Muscle of leg (tissue), 11 donors: ENCODE results near the gene NAXE. TPM values are rescaled to one million over a fixed set of nuclear protein-coding genes. Genes with fewer than 3 reads are reported as not detected.

Experiments
- DNase-seq: peaks from one replicate; pipeline ENCODE4 v3.0.0; 2013
- H3K27ac ChIP-seq: one replicate; pipeline ENCODE4 v1.5.1; 2013; ENCODE audit warnings: mild to moderate bottlenecking, low read length, control low read depth
- H3K27me3 ChIP-seq: one replicate; pipeline ENCODE4 v1.6.1; 2013; ENCODE audit warnings: low read length; ENCODE audit not compliant: control insufficient read depth, insufficient read depth
- H3K36me3 ChIP-seq: one replicate; pipeline ENCODE4 v1.6.1; 2013; ENCODE audit warnings: low read length; ENCODE audit not compliant: control insufficient read depth, insufficient read depth
- H3K4me1 ChIP-seq: one replicate; pipeline ENCODE4 v1.6.1; 2013; ENCODE audit warnings: low read length; ENCODE audit not compliant: control insufficient read depth, insufficient read depth
- H3K4me3 ChIP-seq: one replicate; pipeline ENCODE4 v1.5.1; 2013; ENCODE audit warnings: low read length, control low read depth
- H3K9me3 ChIP-seq: replicated peaks from 2 replicates; pipeline ENCODE4 v1.6.1; 2013; ENCODE audit warnings: low read depth, low read length; ENCODE audit not compliant: control insufficient read depth
- WGBS: methylation state at CpG from one replicate; pipeline ENCODE4 v1.1.5; 2013; ENCODE audit warnings: missing lambda C conversion rate; ENCODE audit not compliant: insufficient coverage; 5-methylcytosine and 5-hydroxymethylcytosine counted together
- polyA plus RNA-seq, 8 donors: library from polyadenylated mRNA; unstranded; fragments of 120-200 nt; gene quantifications; one replicate each; pipeline versions ENCODE4 v1.2.1 to v1.2.3, GENCODE V29; 2013; ENCODE audit warnings: inconsistent platforms in 1 of 8, low replicate concordance in 1 of 8; ENCODE audit not compliant: insufficient read length in 8 of 8, insufficient read depth in 1 of 8
- total RNA-seq: library from RNA; stranded (reverse); fragments of 120-200 nt; gene quantifications from one replicate; pipeline ENCODE4 v1.2.4, GENCODE V29; 2013

NAXE gene
- total and polyA plus RNA-seq, 9 donors: 24.9 to 36.0 (median 29.6) TPM

DNA sequence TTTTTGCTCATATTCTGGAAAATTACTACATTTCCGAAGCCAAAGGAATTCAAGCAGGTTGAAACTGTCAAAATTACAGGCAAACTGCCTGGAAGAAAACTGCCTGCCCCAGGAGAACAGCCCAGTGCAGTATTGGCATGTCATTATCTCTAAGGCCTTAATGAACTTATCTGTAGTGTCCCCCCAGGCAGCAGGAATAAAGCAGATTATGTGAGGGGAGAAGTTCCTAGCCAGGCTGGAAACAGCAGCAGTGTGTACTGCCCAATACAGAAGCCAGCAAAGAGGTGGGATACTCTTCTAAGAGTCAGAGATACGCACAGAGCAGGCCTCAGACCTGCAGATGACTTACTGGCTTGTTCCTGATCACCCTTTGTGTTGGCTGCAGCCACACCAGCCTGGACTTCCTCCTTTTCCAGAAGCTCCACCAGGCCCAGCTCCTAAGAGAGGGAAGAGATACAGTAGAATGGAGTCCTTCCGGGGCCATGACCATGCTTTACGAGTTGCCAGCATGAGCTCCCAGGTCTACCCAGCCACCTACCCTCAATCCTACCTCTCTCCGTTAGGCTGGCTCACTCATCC is 30.9 kb upstream of the NAXE start:
- H3K9me3 ChIP-seq: no peaks in the 10 kb centered on the region
- no peak overlapping the region for H3K27ac ChIP-seq
- DNase-seq: no peak
- H3K27me3 ChIP-seq: no peaks in the 10 kb centered on the region
- WGBS: 94% methylated on average over 2 of the region's 5 CpGs
- no peak overlapping the region for H3K4me3 ChIP-seq
- H3K4me1 ChIP-seq: no peaks in the 10 kb centered on the region
- peaks cover 46% of the 10 kb centered on the region for H3K36me3 ChIP-seq

DNA sequence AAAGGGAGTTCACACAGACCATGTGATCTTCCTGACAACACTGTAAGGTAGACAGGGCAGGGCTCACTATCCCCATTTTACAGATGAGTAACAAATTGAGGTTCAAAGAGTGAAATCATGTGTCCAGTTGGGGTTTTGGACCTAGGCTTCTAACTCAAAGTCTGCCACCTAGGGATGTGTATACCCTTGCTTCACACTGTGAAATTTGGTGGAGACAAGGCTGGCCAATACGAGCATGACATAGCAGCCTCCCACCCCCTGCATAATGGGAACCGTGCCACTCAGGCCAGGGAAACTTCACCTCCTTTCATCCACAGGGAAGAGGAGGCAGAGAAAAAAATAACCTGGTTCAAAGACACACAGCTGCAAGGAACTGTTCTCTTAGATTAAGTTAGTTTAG is 26.1 kb upstream of the NAXE start:
- Histone ChIP-seq H3K27me3 (no peaks in the 10 kb centered on the region), H3K9me3 (no peaks in the 10 kb centered on the region), H3K4me1 (no peaks in the 10 kb centered on the region), H3K36me3 (peaks cover 38% of the 10 kb centered on the region), H3K4me3 (no peak overlapping the region), H3K27ac (no peak overlapping the region)
- no CpG with 5 or more reads among the region's 2 CpGs for WGBS
- DNase-seq: no peak

GRCh38 chr1:156566436-156566835 is 25.1 kb upstream of the NAXE start:
- Histone ChIP-seq H3K27me3 (no peaks in the 10 kb centered on the region), H3K36me3 (peaks cover 32% of the 10 kb centered on the region), H3K4me3 (no peak overlapping the region), H3K27ac (no peak overlapping the region), H3K9me3 (no peaks in the 10 kb centered on the region), H3K4me1 (no peaks in the 10 kb centered on the region)
- WGBS: 80% methylated on average over 4 of the region's 4 CpGs
- DNase-seq: no peak

DNA sequence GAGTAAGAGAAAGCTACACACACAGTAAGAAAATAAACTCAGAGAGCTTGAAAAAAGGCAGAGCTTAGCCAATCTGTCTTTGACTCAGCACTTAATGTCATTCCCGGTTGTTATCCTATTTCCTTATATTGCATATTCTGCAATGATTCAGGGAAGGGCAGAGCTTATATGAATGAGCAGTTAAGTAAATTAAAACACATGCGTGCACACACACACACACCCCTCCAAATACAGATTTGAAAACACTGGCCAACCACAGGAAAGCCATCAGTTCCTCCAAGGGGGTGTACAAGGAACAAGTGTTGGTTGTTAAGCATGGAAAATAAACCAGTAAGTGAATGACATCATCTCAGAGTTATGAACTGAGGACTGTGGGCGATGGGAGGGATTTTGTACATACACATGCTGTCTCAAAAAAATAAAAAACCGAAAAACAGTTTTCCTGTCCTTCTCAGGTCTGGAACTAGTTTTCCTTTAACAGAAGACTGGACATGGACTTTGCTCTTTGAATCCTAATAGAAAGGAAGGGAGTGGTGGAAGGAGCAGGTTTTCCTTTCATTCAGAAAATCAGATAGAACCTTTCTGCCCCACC is 20.2 kb upstream of the NAXE start:
- DNase-seq: peak; percentile 71
- Histone ChIP-seq H3K27me3 (peaks cover 9% of the 10 kb centered on the region), H3K4me1 (peaks cover 8% of the 10 kb centered on the region), H3K36me3 (peaks cover 5% of the 10 kb centered on the region), H3K27ac (no peak overlapping the region), H3K4me3 (peak overlapping the region; percentile 51), H3K9me3 (no peaks in the 10 kb centered on the region)
- no CpG with 5 or more reads among the region's 4 CpGs for WGBS

- Histone ChIP-seq H3K4me1 (peaks cover 8% of the 10 kb centered on the region), H3K36me3 (peaks cover 5% of the 10 kb centered on the region), H3K9me3 (no peaks in the 10 kb centered on the region), H3K27me3 (peaks cover 9% of the 10 kb centered on the region), H3K4me3 (peak within 1 kb of the TSS; percentile 51), H3K27ac (no peak within 1 kb of the TSS)
- DNase-seq: peak; percentile 91
- 0% methylated on average over 38 of the region's 38 CpGs for WGBS
Observed at GRCh38 chr1:156571919-156572662, 19.5 kb upstream of the NAXE start, which contains the start of gene IQGAP3. Gene IQGAP3, minus strand, starts transcription at chr1:156572565. Its CDS starts 36 bp downstream, at chr1:156572529.

GRCh38 chr1:156572663-156573018 is 18.9 kb upstream of the NAXE start:
- Histone ChIP-seq H3K36me3 (no peaks in the 10 kb centered on the region), H3K9me3 (no peaks in the 10 kb centered on the region), H3K27ac (no peak overlapping the region), H3K4me3 (peak overlapping the region; percentile 51), H3K27me3 (peaks cover 9% of the 10 kb centered on the region), H3K4me1 (peaks cover 8% of the 10 kb centered on the region)
- no peak for DNase-seq
- whole genome bisulfite sequencing: 26% methylated on average over 7 of the region's 10 CpGs

GRCh38 chr1:156574039-156574633 is 17.4 kb upstream of the NAXE start:
- Histone ChIP-seq H3K36me3 (no peaks in the 10 kb centered on the region), H3K4me1 (peaks cover 8% of the 10 kb centered on the region), H3K27me3 (peaks cover 9% of the 10 kb centered on the region), H3K27ac (no peak overlapping the region), H3K4me3 (no peak overlapping the region), H3K9me3 (no peaks in the 10 kb centered on the region)
- WGBS: no CpG with 5 or more reads among the region's 2 CpGs
- DNase-seq: no peak

- Histone ChIP-seq H3K9me3 (no peaks in the 10 kb centered on the region), H3K27me3 (peaks cover 9% of the 10 kb centered on the region), H3K36me3 (no peaks in the 10 kb centered on the region), H3K4me3 (no peak overlapping the region), H3K4me1 (peaks cover 6% of the 10 kb centered on the region), H3K27ac (no peak overlapping the region)
- 59% methylated on average over 2 of the region's 3 CpGs for WGBS
- no peak for DNase-seq
Observed at GRCh38 chr1:156577550-156577949, 14.0 kb upstream of the NAXE start.

DNA sequence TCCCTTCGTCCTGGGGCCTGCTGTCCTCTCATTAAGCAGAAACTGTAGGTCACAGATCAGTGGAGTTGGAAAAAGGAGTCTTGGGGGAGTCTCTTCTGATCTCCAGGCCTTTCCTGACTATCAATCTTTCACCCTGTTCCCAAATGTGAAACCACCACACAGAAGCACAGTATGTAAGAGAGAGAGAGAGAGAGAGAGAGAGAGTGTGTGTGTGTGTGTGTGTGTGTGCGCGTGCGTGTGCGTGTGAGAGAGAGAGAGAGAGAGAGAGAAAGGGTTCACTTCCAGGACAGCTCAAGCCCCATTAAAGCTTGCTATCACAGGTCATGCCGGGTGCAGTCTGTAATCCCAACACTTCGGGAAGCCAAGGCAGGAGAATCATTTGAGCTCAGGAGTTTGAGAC is 13.5 kb upstream of the NAXE start:
- no peak for DNase-seq
- no peaks in the 10 kb centered on the region for H3K9me3 ChIP-seq
- peaks cover 5% of the 10 kb centered on the region for H3K4me1 ChIP-seq
- no peak overlapping the region for H3K27ac ChIP-seq
- peaks cover 9% of the 10 kb centered on the region for H3K27me3 ChIP-seq
- H3K4me3 ChIP-seq: no peak overlapping the region
- WGBS: no CpG with 5 or more reads among the region's 7 CpGs
- H3K36me3 ChIP-seq: no peaks in the 10 kb centered on the region

- Histone ChIP-seq H3K4me3 (no peak within 1 kb of the TSS), H3K27me3 (peaks cover 5% of the 10 kb centered on the region), H3K36me3 (no peaks in the 10 kb centered on the region), H3K27ac (no peak within 1 kb of the TSS), H3K4me1 (peaks cover 5% of the 10 kb centered on the region), H3K9me3 (no peaks in the 10 kb centered on the region)
- no peak for DNase-seq
- 71% methylated on average over 1 of the region's 5 CpGs for WGBS
Observed at GRCh38 chr1:156579472-156579871, 12.1 kb upstream of the NAXE start, which contains the start of gene TTC24. Gene TTC24, plus strand, starts transcription at chr1:156579723. Its CDS starts 1,642 bp downstream, at chr1:156581365.
